GM18909 (cell line): ENCODE results near the gene NKG7.
"Not testable (repeated sequence)": the region's sequence is repeated elsewhere in the genome, so short reads cannot be mapped to it uniquely, and the experiment has no call there.

Experiments used
- ATAC-seq: cut with Tn5 transposase; IDR thresholded peaks from one replicate; pipeline ENCODE4 v1.9.1; 2021; ENCODE audit warnings: mild to moderate bottlenecking; ENCODE audit not compliant: unreplicated experiment, poor library complexity

Gene NKG7

GRCh38 chr19:51372649-51373504 lies at the start of gene NKG7:
Gene NKG7, minus strand, starts transcription at chr19:51372654. Its CDS starts 119 bp downstream, at chr19:51372535.
- ATAC-seq, result no peak

GRCh38 chr19:51422053-51422448 lies 49.6 kb upstream of the NKG7 start:
- no peak for ATAC-seq

- no peak for ATAC-seq
These were observed 49.0 kb upstream of the NKG7 start for GRCh38 chr19:51421229-51422052.

- not testable (repeated sequence) for ATAC-seq
These were observed 48.1 kb upstream of the NKG7 start for GRCh38 chr19:51420511-51420910.

- no peak for ATAC-seq
These were observed 46.3 kb upstream of the NKG7 start for GRCh38 chr19:51418707-51419106.

GRCh38 chr19:51417810-51418157 lies 45.3 kb upstream of the NKG7 start:
- ATAC-seq, result peak; percentile 41

- peak; percentile 76 for ATAC-seq
These were observed 44.8 kb upstream of the NKG7 start, which contains the start of gene SIGLEC10 for GRCh38 chr19:51417107-51417809. Gene SIGLEC10, minus strand, starts transcription at chr19:51417642. Its CDS starts 61 bp downstream, at chr19:51417581.

GRCh38 chr19:51416422-51416821 lies 44.0 kb upstream of the NKG7 start:
- ATAC-seq, result not testable (repeated sequence)

- ATAC-seq, result no peak
These were observed 42.7 kb upstream of the NKG7 start for GRCh38 chr19:51415187-51415586.

- no peak for ATAC-seq
These were observed 38.7 kb upstream of the NKG7 start for GRCh38 chr19:51410950-51411748.

GRCh38 chr19:51407511-51408131 lies 35.2 kb upstream of the NKG7 start:
- ATAC-seq, result no peak

- ATAC-seq, result no peak
These were observed 29.7 kb upstream of the NKG7 start for GRCh38 chr19:51402117-51402516.

- not testable (repeated sequence) for ATAC-seq
These were observed 27.5 kb upstream of the NKG7 start for GRCh38 chr19:51399936-51400335.

GRCh38 chr19:51399231-51399630 lies 26.8 kb upstream of the NKG7 start:
- ATAC-seq, result no peak

- ATAC-seq, result no peak
These were observed 25.7 kb upstream of the NKG7 start for GRCh38 chr19:51398096-51398704.

GRCh38 chr19:51397453-51397852 lies 25.0 kb upstream of the NKG7 start:
- ATAC-seq, result not testable (repeated sequence)

GRCh38 chr19:51396175-51396574 lies 23.7 kb upstream of the NKG7 start:
- ATAC-seq, result no peak

GRCh38 chr19:51394050-51394836 lies 21.8 kb upstream of the NKG7 start:
- peak; percentile 86 for ATAC-seq
